Mucosa of descending colon (tissue), 3 donors: ENCODE data around the gene MAGEH1. TPM values are rescaled to one million over a fixed set of nuclear protein-coding genes. Genes with fewer than 3 reads are reported as not detected.
A peak's percentile ranks its signal among the peaks of the same experiment; 100 is the strongest.
"Not testable (repeated sequence)": the region's sequence is repeated elsewhere in the genome, so short reads cannot be mapped to it uniquely, and the experiment has no call there.

ENCODE experiments used
- ATAC-seq: fragments of 200-7000 bp; cut with Tn5 transposase; one replicate; pipeline ENCODE4 v1.9.1; 2020; ENCODE audit warnings: mild to moderate bottlenecking, moderate library complexity
- DNase-seq, 3 donors: peaks; one replicate each; pipeline ENCODE4 v3.0.0-alpha.2; 2020
- H3K36me3 ChIP-seq: fragments of 200-600 bp; one replicate; pipeline ENCODE4 v1.8.0; 2021; ENCODE audit warnings: low read depth, mild to moderate bottlenecking
- H3K4me1 ChIP-seq: fragments of 200-600 bp; one replicate; pipeline ENCODE4 v1.8.0; 2021; ENCODE audit warnings: low read depth, mild to moderate bottlenecking
- H3K4me3 ChIP-seq: fragments of 200-600 bp; one replicate; pipeline ENCODE4 v1.8.0; 2021; ENCODE audit warnings: mild to moderate bottlenecking
- H3K9me3 ChIP-seq: fragments of 200-600 bp; one replicate; pipeline ENCODE4 v1.8.0; 2021; ENCODE audit warnings: mild to moderate bottlenecking
- CTCF ChIP-seq: fragments of 200-600 bp; IDR thresholded peaks from one replicate; pipeline ENCODE4 v1.8.0; 2022; ENCODE audit warnings: antibody characterized with exemption, mild to moderate bottlenecking
- intact Hi-C, 2 donors: fragments of 100-400 bp; cut with DNase I in 1 of 2; cut with micrococcal nuclease in 1 of 2; formaldehyde crosslinking; loops; one replicate each; pipeline versions ENCODE4 v1.11.0 to v1.11.1; 2022; cut with DNase I, micrococcal nuclease
- long read RNA-seq, 2 donors: library from polyadenylated mRNA; unstranded; transcript quantifications; one replicate each; pipeline ENCODE4 v2.0.0, GENCODE V29; 2019 to 2021
- total RNA-seq, 3 donors: library from RNA; stranded (reverse); fragmentation: NEBNext Ultra II Directional in 2 of 3; extraction: Animal tissue kit (Norgen Biotek cat#: 25700) in 2 of 3; gene quantifications; one replicate each; pipeline versions ENCODE4 v1.2.1 to v1.2.4, GENCODE V29; 2021 to 2023
- donor health status: DM: no; HTN: no; CAD: no; lungs with moderate emphysema.
- donor health status: DM: no; HTN: no; CAD: no.
- donor health status: DM: no; HTN: yes; CAD: no.

MAGEH1 gene
- total RNA-seq, result 10 to 100 TPM in 1 of 3 donors, 1 to 10 TPM in 2; 3.8 to 18.3 (median 7.1) TPM
- long read RNA-seq, donor 1, transcript MAGEH1-201 (1 exons, 1,462 nt), result major isoform, 17 of 18 reads
- long read RNA-seq, donor 1, partial matches to known transcripts, result 0 of 18 reads
- long read RNA-seq, donor 1, other reads (novel, unspliced or antisense), result 1 of 18 reads
- long read RNA-seq, donor 2, transcript MAGEH1-201 (1 exons, 1,462 nt), result major isoform, 15 of 15 reads
- long read RNA-seq, donor 2, partial matches to known transcripts, result 0 of 15 reads
- long read RNA-seq, donor 2, other reads (novel, unspliced or antisense), result 0 of 15 reads

GRCh38 chrX:55451990-55452832, at the start of gene MAGEH1:
MAGEH1 (plus strand) TSS chrX:55452127; CDS start chrX:55452375, 248 bp downstream.
- DNase-seq, result peak; percentile 77 to 89 (median 81)
- Histone ChIP-seq H3K4me1 (no peaks in the 10 kb centered on the region), H3K36me3 (no peaks in the 10 kb centered on the region), H3K4me3 (peak within 1 kb of the TSS; percentile 34), H3K9me3 (no peaks in the 10 kb centered on the region)
- intact Hi-C loops, result no loop called here
- no peak for TF ChIP-seq CTCF
- peak; percentile 96 for ATAC-seq

- ATAC-seq, H3K4me3 ChIP-seq, H3K36me3 ChIP-seq, H3K9me3 ChIP-seq, intact Hi-C loops, H3K4me1 ChIP-seq: not testable (repeated sequence)
- peak in 2 of 3 donors; percentile 1 to 19 for DNase-seq
These were observed 24.8 kb upstream of the MAGEH1 start for GRCh38 chrX:55427079-55427478.

GRCh38 chrX:55443468-55443867, 8.5 kb upstream of the MAGEH1 start:
- DNase-seq, H3K36me3 ChIP-seq, H3K4me3 ChIP-seq, ATAC-seq, intact Hi-C loops, H3K9me3 ChIP-seq, H3K4me1 ChIP-seq: not testable (repeated sequence)

- intact Hi-C loops, result no loop called here
- DNase-seq (peak in 1 of 3 donors; percentile 2), ATAC-seq (no peak)
These were observed 1.7 kb upstream of the MAGEH1 start for GRCh38 chrX:55450259-55450658.

GRCh38 chrX:55451141-55451540, 786 bp upstream of the MAGEH1 start:
- no peak for TF ChIP-seq CTCF
- Histone ChIP-seq H3K4me3 (no peak overlapping the region), H3K9me3 (no peaks in the 10 kb centered on the region), H3K4me1 (no peaks in the 10 kb centered on the region), H3K36me3 (no peaks in the 10 kb centered on the region)
- intact Hi-C loops, result no loop called here
- ATAC-seq, result no peak
- no peak for DNase-seq

More at GRCh38 chrX:55450259-55450658, 1.7 kb upstream of the MAGEH1 start:
- Histone ChIP-seq H3K4me1 (no peaks in the 10 kb centered on the region), H3K9me3 (no peaks in the 10 kb centered on the region), H3K4me3 (no peak overlapping the region), H3K36me3 (no peaks in the 10 kb centered on the region)
- no peak for TF ChIP-seq CTCF

GRCh38 chrX:55451626-55451989, 319 bp upstream of the MAGEH1 start:
- DNase-seq (no peak), ATAC-seq (peak; percentile 50)
- Histone ChIP-seq H3K9me3 (no peaks in the 10 kb centered on the region), H3K4me3 (no peak overlapping the region), H3K4me1 (no peaks in the 10 kb centered on the region), H3K36me3 (no peaks in the 10 kb centered on the region)
- intact Hi-C loops, result no loop called here
- TF ChIP-seq CTCF, result no peak
